DND-41 (cell line): ENCODE data around the gene PLPPR1.

Experiments
- CTCF ChIP-seq: IDR thresholded peaks from 2 replicates; pipeline ENCODE4 v1.5.1; 2012; ENCODE audit warnings: borderline replicate concordance, low read length, moderate library complexity, mild to moderate bottlenecking; ENCODE audit not compliant: poor library complexity, severe bottlenecking; ENCODE audit errors: extremely low read depth
- EZH2 ChIP-seq: IDR thresholded peaks from 3 replicates; pipeline ENCODE4 v1.6.1; 2012; ENCODE audit warnings: borderline replicate concordance, low read depth, mild to moderate bottlenecking, moderate library complexity, low read length, inconsistent platforms; ENCODE audit not compliant: severe bottlenecking

DNA sequence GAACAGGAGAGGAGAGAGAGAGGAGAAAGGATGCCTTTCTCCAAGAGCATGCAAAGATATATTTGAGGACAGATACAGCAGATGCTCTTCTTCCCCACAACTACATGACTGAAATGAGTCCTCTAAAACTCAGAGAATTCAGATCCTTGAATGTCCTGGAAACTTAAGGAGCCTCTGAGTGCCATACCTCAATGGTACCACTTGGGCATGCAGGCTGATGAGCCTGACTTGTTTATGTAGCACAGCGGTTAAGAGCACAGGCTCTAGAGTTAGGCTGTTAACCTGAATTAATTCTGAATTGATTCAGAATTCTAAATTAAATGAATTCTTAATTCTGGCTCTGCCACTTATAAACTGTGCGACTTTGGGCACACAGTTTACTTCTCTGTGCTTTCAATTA lies 5.7 kb downstream of the PLPPR1 start:
- TF ChIP-seq CTCF (no peak), EZH2 (no peak)
